ENCODE measurements around the gene ANKRD9.
A peak's percentile ranks its signal among the peaks of the same experiment; 100 is the strongest.
"Not testable (repeated sequence)": the region's sequence is repeated elsewhere in the genome, so short reads cannot be mapped to it uniquely, and the experiment has no call there.

The ANKRD9 gene

GRCh38 chr14:102509746-102510615 lies at the start of gene ANKRD9:
TSS of gene ANKRD9 (minus strand) at chr14:102509776. CDS start at chr14:102507889, 1,887 bp downstream.
- DNase-seq (ENCODE audit: low read depth in 2 of 2, low spot score in 1 of 2), result peak; percentile 60 to 70

GRCh38 chr14:102558556-102558955 lies 49.0 kb upstream of the ANKRD9 start:
- no peak for DNase-seq (ENCODE audit: low read depth in 2 of 2, low spot score in 1 of 2)

GRCh38 chr14:102557434-102558226 lies 48.1 kb upstream of the ANKRD9 start:
- DNase-seq (ENCODE audit: low read depth in 2 of 2, low spot score in 1 of 2), result no peak

- no peak for DNase-seq (ENCODE audit: low read depth in 2 of 2, low spot score in 1 of 2)
Observed at GRCh38 chr14:102556098-102556677, 46.6 kb upstream of the ANKRD9 start.

GRCh38 chr14:102554821-102555819 lies 45.5 kb upstream of the ANKRD9 start:
- peak in 1 of 2 donors; percentile 40 for DNase-seq (ENCODE audit: low read depth in 2 of 2, low spot score in 1 of 2)

GRCh38 chr14:102551995-102552705 lies 42.6 kb upstream of the ANKRD9 start:
- no peak for DNase-seq (ENCODE audit: low read depth in 2 of 2, low spot score in 1 of 2)

- not testable (repeated sequence) for DNase-seq (ENCODE audit: low read depth in 2 of 2, low spot score in 1 of 2)
Observed at GRCh38 chr14:102550927-102551401, 41.4 kb upstream of the ANKRD9 start.

GRCh38 chr14:102548616-102549240 lies 39.2 kb upstream of the ANKRD9 start:
- DNase-seq (ENCODE audit: low read depth in 2 of 2, low spot score in 1 of 2), result no peak

- no peak for DNase-seq (ENCODE audit: low read depth in 2 of 2, low spot score in 1 of 2)
Observed at GRCh38 chr14:102545461-102546265, 36.1 kb upstream of the ANKRD9 start.

- no peak for DNase-seq (ENCODE audit: low read depth in 2 of 2, low spot score in 1 of 2)
Observed at GRCh38 chr14:102544747-102545460, 35.3 kb upstream of the ANKRD9 start.

GRCh38 chr14:102544046-102544746 lies 34.6 kb upstream of the ANKRD9 start:
- no peak for DNase-seq (ENCODE audit: low read depth in 2 of 2, low spot score in 1 of 2)

GRCh38 chr14:102541771-102542170 lies 32.2 kb upstream of the ANKRD9 start:
- no peak for DNase-seq (ENCODE audit: low read depth in 2 of 2, low spot score in 1 of 2)

- DNase-seq (ENCODE audit: low read depth in 2 of 2, low spot score in 1 of 2), result not testable (repeated sequence)
Observed at GRCh38 chr14:102541029-102541491, 31.5 kb upstream of the ANKRD9 start.

- no peak for DNase-seq (ENCODE audit: low read depth in 2 of 2, low spot score in 1 of 2)
Observed at GRCh38 chr14:102540315-102541028, 30.9 kb upstream of the ANKRD9 start.

GRCh38 chr14:102539544-102540314 lies 30.2 kb upstream of the ANKRD9 start:
- DNase-seq (ENCODE audit: low read depth in 2 of 2, low spot score in 1 of 2), result no peak
